T-helper 9 cell (primary cell): Measurements from ENCODE around the gene ZNF225.
"Not testable (repeated sequence)": the region's sequence is repeated elsewhere in the genome, so short reads cannot be mapped to it uniquely, and the experiment has no call there.

Experiments used
- DNase-seq: peaks from one replicate; pipeline ENCODE4 v3.0.0-alpha.2; 2020
- total RNA-seq, 2 donors: gene quantifications; one replicate each; lab custom pipeline; 2026; lab: John Stamatoyannopoulos, UW

ZNF225 gene
- 0.72 to 19.2 reads per million in 2 donors for total RNA-seq

GRCh38 chr19:44113138-44113783, at the start of gene ZNF225:
TSS of gene ZNF225 (plus strand) at chr19:44113399. CDS start at chr19:44115828, 2,429 bp downstream.
- peak; percentile 55 for DNase-seq

- no peak for DNase-seq
These were observed 46.9 kb upstream of the ZNF225 start for GRCh38 chr19:44066305-44066704.

- no peak for DNase-seq
These were observed 43.8 kb upstream of the ZNF225 start for GRCh38 chr19:44069415-44069814.

- peak; percentile 61 for DNase-seq
These were observed 41.2 kb upstream of the ZNF225 start, which contains the start of gene ZNF284 for GRCh38 chr19:44071824-44072542. TSS of gene ZNF284 (plus strand) at chr19:44072159. CDS start at chr19:44076390, 4,231 bp downstream.

- no peak for DNase-seq
These were observed 40.4 kb upstream of the ZNF225 start for GRCh38 chr19:44072543-44073401.

- no peak for DNase-seq
These were observed 36.9 kb upstream of the ZNF225 start for GRCh38 chr19:44076325-44076724.

- no peak for DNase-seq
These were observed 21.1 kb upstream of the ZNF225 start for GRCh38 chr19:44092108-44092507.

GRCh38 chr19:44093931-44094765, 19.1 kb upstream of the ZNF225 start, which contains the start of gene ZNF224:
TSS of gene ZNF224 (plus strand) at chr19:44094361. CDS start at chr19:44097874, 3,513 bp downstream.
- DNase-seq: peak; percentile 64

GRCh38 chr19:44107751-44108150, 5.4 kb upstream of the ZNF225 start:
- no peak for DNase-seq

GRCh38 chr19:44109458-44109857, 3.7 kb upstream of the ZNF225 start:
- DNase-seq: no peak

GRCh38 chr19:44111910-44112463, 1.2 kb upstream of the ZNF225 start:
- no peak for DNase-seq

- no peak for DNase-seq
These were observed 429 bp upstream of the ZNF225 start for GRCh38 chr19:44112802-44113137.

GRCh38 chr19:44113784-44114390, 688 bp downstream of the ZNF225 start:
- no peak for DNase-seq

- DNase-seq: not testable (repeated sequence)
These were observed 8.0 kb downstream of the ZNF225 start for GRCh38 chr19:44121162-44121561.

GRCh38 chr19:44131955-44132354, 18.8 kb downstream of the ZNF225 start:
- no peak for DNase-seq

GRCh38 chr19:44141191-44142058, 28.2 kb downstream of the ZNF225 start, which contains the start of gene ZNF234:
TSS of gene ZNF234 (plus strand) at chr19:44141554. CDS start at chr19:44144633, 3,079 bp downstream.
- peak; percentile 40 for DNase-seq

- no peak for DNase-seq
These were observed 28.8 kb downstream of the ZNF225 start for GRCh38 chr19:44142059-44142433.

GRCh38 chr19:44149776-44150175, 36.6 kb downstream of the ZNF225 start:
- no peak for DNase-seq

GRCh38 chr19:44151491-44151890, 38.3 kb downstream of the ZNF225 start:
- DNase-seq: no peak

- no peak for DNase-seq
These were observed 43.3 kb downstream of the ZNF225 start for GRCh38 chr19:44156475-44156874.
